ENCODE data around the gene TBC1D22A.
"Not testable (repeated sequence)": the region's sequence is repeated elsewhere in the genome, so short reads cannot be mapped to it uniquely, and the experiment has no call there.

Gene TBC1D22A

DNA sequence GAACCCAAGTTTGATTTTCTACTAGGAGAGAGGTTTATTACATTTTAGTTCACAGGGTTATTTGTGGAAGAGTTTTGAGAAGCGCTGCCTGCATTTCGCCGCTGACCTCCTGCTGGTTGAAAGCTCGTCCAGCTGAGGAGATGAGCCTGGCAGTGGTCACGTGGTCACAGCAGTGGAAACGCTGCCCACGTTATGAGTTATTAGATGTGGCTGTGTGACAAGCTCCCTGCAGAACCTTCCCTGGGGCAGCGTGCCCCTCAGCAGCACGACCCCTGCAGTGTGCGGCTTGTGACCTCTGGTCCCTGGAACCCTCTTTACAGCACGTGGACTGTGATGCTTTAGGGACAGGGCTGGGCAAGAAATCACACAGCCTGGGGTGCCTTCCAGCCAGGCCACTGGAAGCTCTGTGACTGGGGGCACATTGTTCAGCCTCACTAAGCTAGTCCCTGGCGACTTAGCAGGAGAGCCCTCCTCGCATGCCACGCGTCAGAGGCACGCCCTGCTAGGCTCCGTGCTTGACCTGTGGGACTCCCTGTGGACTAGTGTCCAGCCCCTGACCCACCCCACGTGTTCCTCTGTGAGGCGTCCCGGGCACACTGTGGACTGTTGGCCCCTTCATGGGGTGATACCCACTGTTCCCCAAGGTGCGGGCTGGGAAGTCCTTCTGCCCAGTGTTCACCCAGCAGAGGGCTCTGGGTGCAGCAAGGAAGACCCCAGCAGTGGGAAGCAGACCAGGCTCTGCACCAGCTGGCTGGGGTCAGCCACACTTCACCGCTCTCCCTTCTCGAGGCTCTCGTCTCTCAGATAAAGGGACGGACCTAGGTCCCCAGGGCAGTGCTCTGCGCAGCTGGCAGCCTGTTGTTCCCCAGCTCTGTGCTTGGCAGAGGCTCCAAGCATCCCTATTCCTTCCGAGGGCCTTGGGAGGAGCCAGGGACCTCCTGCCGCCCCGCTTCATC, 349.5 kb downstream of the TBC1D22A start:
- Mint-ChIP-seq H3K36me3 (ENCODE audit: low read depth) (peaks cover 86% of the 10 kb centered on the region), H3K27ac (no peak overlapping the region), H3K4me3 (no peak overlapping the region), H3K9me3 (no peaks in the 10 kb centered on the region), H3K4me1 (ENCODE audit: low read depth) (peaks cover 7% of the 10 kb centered on the region), H3K27me3 (no peaks in the 10 kb centered on the region)
- intact Hi-C loops (cut with micrococcal nuclease), result no loop called here

DNA sequence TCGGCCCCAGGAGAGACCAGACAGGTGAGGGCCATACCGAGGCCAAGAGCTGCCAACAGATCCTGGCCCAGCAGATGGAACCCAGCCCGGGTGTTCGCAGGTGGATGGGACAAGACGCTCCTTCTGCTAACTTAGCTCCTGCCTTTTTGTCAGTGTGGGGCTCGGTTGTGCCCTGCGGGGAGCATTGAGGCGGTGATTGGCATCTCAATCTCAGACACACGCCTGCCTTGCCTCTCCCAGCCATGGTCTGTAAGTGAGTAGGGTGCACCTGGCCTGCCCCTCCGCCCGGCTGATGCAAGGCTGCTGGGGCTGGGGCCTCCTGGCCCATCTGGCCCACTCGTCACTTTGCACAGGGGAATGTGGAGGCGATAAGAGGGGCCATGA, 350.1 kb downstream of the TBC1D22A start:
- Mint-ChIP-seq H3K27me3 (no peaks in the 10 kb centered on the region), H3K9me3 (no peaks in the 10 kb centered on the region), H3K36me3 (ENCODE audit: low read depth) (peaks cover 90% of the 10 kb centered on the region), H3K4me3 (no peak overlapping the region), H3K4me1 (ENCODE audit: low read depth) (peaks cover 7% of the 10 kb centered on the region), H3K27ac (no peak overlapping the region)
- intact Hi-C loops (cut with micrococcal nuclease), result no loop called here

DNA sequence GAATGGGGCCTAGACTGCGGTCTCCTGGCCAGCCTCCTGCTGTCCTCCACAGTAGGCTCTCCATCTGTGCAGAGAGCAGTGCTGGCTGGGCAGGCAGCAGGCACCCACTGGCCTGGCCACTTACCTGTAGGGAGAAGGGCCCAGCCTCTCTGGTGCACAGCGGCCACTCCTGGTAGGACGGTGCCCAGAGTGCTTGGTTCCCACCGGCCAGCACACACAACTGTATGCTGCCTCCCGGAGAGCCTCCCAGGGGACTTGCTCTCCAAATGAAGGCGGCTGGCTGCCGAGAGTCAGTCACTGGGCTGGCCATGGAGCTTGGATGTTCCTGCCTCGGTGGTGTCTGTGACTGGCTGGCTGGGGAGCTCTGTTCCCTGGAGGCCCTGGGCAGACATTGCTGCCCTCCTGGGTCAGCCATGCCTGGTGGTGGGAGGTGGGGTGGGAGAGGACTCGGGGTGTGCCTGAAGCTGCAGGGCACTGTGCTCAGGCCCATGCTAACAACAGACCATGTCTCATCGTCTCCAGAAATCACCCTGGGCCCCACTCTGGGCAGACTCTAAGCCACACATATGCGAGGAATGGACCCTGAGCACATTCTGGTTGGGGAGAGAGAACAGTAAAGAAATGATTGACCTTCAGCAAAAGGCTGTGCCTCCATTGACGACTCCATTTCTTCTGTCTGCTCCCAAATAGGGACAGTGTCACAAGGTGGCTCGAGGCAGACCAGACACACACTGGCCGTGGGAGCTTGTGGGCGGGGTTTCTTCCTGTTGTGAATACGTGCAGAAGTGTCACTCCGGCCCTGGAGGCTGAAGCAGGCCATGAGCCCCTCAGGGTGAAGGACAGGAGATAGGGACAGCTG, 350.8 kb downstream of the TBC1D22A start:
- intact Hi-C loops (cut with micrococcal nuclease), result no loop called here
- Mint-ChIP-seq H3K27me3 (no peaks in the 10 kb centered on the region), H3K36me3 (ENCODE audit: low read depth) (peaks cover 96% of the 10 kb centered on the region), H3K27ac (no peak overlapping the region), H3K4me1 (ENCODE audit: low read depth) (peaks cover 7% of the 10 kb centered on the region), H3K9me3 (no peaks in the 10 kb centered on the region), H3K4me3 (no peak overlapping the region)

DNA sequence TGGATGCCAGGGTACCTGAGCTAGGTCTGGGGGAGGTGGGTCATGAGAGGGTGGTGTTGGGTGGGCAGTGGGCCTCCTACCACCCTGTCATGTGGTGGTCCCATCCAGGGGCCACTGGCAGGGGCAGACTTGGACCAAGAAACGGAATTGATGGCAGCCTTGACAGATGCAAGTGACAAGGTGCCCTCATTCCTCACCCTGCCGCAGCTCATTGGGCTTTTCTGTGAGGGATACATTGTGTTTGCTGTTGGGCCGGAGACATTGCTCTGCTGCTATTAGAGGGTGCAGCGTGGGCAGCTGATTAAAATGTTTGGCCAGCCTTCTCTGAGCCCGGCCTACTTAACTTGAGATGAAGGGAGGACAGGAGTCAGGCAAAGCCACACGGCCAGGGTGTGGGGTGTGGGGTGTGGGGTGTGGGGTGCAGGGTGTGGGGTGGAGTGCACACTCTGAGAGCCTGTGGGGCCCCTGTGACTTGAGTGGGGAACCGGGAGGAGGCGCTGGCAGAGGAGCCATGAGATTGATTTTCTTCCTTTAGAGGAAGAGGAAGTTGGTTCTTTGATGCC, 351.5 kb downstream of the TBC1D22A start:
- peaks cover 90% of the 10 kb centered on the region for H3K36me3 Mint-ChIP-seq (ENCODE audit: low read depth)
- no peak overlapping the region for H3K27ac Mint-ChIP-seq
- H3K9me3 Mint-ChIP-seq, result no peaks in the 10 kb centered on the region
- intact Hi-C loops (cut with micrococcal nuclease), result no loop called here
- H3K4me3 Mint-ChIP-seq, result no peak overlapping the region
- H3K27me3 Mint-ChIP-seq, result no peaks in the 10 kb centered on the region
- peaks cover 7% of the 10 kb centered on the region for H3K4me1 Mint-ChIP-seq (ENCODE audit: low read depth)

DNA sequence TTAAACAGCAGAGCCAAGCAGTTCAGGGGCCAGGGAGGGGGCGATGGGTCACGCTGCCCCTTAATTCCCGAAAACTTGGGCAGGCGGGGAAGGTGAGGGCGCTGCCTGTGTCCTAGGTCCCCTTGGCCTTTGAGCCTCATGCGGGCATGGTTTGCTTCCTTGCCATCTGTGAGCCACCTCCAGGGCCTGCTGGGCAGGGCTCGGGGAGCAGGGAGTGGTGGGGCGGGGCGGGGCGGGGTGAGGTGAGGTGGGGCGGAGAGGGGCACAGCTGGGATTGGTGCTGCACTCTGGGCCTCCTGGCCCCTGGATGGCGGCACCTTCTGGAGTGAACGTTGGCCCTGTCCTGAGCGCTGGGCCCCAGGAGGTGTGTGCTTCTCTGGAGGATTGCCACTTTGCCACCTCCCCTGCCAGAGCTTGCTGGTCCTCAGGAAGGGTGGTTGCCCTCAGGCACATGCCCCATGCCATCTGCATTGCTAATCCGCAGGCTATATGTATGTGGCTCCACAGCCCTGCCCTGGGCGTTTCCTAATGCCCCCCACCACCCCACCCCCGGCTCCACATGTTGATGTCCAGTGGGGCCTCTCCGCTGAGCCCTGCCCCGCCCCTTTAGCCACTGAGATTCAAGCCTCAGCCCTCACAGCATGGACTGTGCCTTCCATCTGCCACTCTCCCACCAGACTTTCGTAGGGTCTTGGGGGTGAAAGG, 352.5 kb downstream of the TBC1D22A start:
- H3K36me3 Mint-ChIP-seq (ENCODE audit: low read depth), result peaks cover 90% of the 10 kb centered on the region
- no peaks in the 10 kb centered on the region for H3K27me3 Mint-ChIP-seq

DNA sequence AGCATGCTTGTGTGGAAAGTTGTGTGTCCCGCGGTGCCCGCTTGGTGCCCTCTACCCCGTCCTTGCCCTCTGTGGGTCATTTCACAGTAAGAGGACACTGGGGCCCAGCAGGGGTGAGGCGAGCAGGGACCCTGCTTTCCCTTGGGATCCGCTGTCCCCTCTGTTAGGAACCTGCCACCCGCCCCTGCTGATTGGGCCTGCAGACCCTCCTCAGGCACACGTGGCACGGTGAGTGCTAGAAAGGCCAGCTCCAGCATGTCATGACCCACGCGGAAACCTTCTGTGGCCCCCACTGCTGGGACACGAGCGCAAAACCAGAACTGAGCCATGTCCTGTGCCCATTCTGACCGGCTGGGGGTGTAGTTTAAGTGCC, 353.1 kb downstream of the TBC1D22A start:
- Mint-ChIP-seq H3K27ac (no peak overlapping the region), H3K27me3 (no peaks in the 10 kb centered on the region), H3K9me3 (no peaks in the 10 kb centered on the region), H3K4me1 (ENCODE audit: low read depth) (peaks cover 7% of the 10 kb centered on the region), H3K36me3 (ENCODE audit: low read depth) (peaks cover 86% of the 10 kb centered on the region), H3K4me3 (no peak overlapping the region)
- intact Hi-C loops (cut with micrococcal nuclease), result no loop called here

More for the DNA sequence above, 352.5 kb downstream of the TBC1D22A start:
- Mint-ChIP-seq H3K4me1 (ENCODE audit: low read depth) (peaks cover 7% of the 10 kb centered on the region), H3K9me3 (no peaks in the 10 kb centered on the region), H3K27ac (no peak overlapping the region), H3K4me3 (no peak overlapping the region)
- intact Hi-C loops (cut with micrococcal nuclease), result no loop called here

DNA sequence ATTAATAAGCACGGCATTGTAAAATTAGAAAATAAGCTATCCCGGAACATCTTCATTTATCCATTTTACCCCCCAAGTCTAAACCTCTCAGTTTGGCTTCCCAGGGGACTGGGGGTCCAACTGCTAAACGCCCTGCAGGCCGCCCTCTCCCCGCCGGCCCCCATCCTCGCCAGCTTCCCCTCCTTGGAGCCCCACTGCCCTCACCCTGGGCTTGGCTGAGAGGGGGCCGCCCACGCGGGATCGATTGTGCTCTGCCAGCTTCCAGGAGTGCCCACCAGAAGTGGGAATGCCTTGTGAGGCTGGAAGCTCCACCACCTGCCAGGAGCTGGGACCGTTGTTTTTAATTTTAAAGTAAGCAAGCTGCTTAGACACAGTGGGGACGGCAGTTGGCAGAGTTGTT, 353.5 kb downstream of the TBC1D22A start:
- peaks cover 7% of the 10 kb centered on the region for H3K4me1 Mint-ChIP-seq (ENCODE audit: low read depth)
- H3K27ac Mint-ChIP-seq, result no peak overlapping the region
- H3K9me3 Mint-ChIP-seq, result no peaks in the 10 kb centered on the region
- intact Hi-C loops (cut with micrococcal nuclease), result no loop called here
- no peaks in the 10 kb centered on the region for H3K27me3 Mint-ChIP-seq
- H3K4me3 Mint-ChIP-seq, result no peak overlapping the region
- H3K36me3 Mint-ChIP-seq (ENCODE audit: low read depth), result peaks cover 86% of the 10 kb centered on the region

DNA sequence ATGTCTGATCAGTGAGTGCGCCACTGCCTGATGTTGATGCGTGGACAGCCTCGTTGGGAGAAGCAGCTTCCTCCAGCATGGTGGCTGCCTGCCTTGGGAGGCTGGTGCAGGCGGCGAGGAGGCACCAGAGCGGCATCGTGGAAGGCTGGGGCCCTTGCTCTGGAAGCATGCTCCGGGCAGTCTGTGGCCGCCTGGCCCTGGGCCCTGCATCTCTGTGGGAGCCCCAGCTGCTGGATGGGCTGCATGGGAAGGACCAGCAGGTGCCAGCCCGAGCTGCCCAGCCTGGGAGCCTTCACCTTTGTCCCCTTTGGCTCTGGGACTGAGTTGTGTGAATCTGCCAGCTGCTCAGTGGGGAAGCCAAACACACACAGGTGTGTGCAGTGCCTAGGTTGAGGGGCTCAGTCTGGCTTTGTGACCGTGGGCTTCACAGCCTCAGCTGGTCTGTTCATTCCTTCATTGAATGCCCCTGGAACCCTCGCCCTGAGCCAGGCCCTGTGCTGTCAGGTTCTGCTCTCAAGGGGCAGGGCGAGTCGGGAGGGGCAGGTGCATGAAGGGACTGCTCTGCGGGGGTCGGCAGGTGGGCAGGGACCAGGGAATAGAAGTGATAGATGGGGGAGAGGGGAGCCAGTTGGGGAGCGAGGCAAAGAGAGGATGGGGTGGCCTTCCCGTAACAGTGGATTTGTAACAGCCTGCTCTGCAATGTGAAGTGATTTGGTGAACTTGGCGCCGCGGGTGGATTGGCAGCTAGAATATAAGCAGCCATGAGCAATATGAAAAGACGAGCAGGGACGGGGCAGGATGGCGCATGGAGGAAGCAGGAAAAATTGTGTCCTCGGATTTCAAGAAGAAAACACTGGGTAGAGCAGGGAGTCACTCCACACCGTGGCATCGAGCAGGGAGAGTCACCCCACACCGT, 354.2 kb downstream of the TBC1D22A start:
- no peak overlapping the region for H3K4me3 Mint-ChIP-seq
- intact Hi-C loops (cut with micrococcal nuclease), result no loop called here
- no peaks in the 10 kb centered on the region for H3K27me3 Mint-ChIP-seq
- no peak overlapping the region for H3K27ac Mint-ChIP-seq
- H3K36me3 Mint-ChIP-seq (ENCODE audit: low read depth), result peaks cover 80% of the 10 kb centered on the region
- H3K9me3 Mint-ChIP-seq, result no peaks in the 10 kb centered on the region
- peaks cover 7% of the 10 kb centered on the region for H3K4me1 Mint-ChIP-seq (ENCODE audit: low read depth)

DNA sequence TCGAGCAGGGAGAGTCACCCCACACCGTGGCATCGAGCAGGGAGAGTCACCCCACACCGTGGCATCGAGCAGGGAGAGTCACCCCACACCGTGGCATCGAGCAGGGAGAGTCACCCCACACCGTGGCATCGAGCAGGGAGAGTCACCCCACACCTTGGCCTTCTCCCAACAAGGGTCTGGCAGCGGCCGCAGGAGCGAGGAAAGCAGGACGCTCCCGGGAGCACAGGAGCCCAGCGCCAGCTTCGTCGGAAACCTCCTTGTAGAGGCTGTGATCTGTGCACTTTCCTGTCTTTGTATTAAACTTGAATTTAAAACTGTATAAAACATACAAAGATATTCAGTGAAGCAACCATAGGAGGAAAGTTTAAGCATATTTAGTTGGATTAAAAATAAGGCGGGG, 355.0 kb downstream of the TBC1D22A start:
- intact Hi-C loops (cut with micrococcal nuclease); H3K4me1 Mint-ChIP-seq (ENCODE audit: low read depth); H3K9me3 Mint-ChIP-seq; H3K27ac Mint-ChIP-seq; H3K4me3 Mint-ChIP-seq; H3K27me3 Mint-ChIP-seq: not testable (repeated sequence)
- H3K36me3 Mint-ChIP-seq (ENCODE audit: low read depth), result peaks cover 80% of the 10 kb centered on the region

DNA sequence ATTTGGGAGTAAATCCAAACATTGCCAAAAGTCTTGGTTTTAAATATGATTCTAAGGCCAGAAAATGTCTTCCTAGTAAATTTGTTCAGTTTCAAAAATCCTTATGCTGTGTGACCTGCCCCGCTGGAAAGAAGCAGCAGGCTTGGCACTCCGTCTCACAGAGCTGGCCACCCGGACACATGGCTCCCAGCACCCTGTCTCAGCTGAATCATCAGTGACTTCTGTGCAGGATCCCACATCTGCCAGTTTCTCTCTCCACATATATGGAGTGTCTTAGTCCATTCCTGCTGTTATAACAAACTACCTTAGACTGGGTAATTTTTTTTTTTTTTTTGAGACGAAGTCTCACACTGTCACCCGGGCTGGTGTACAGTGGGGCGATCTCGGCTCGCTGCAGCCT, 356.7 kb downstream of the TBC1D22A start:
- H3K36me3 Mint-ChIP-seq (ENCODE audit: low read depth), result peaks cover 72% of the 10 kb centered on the region
- H3K27ac Mint-ChIP-seq, result no peak overlapping the region
- no peaks in the 10 kb centered on the region for H3K27me3 Mint-ChIP-seq
- H3K9me3 Mint-ChIP-seq, result no peaks in the 10 kb centered on the region
- H3K4me1 Mint-ChIP-seq (ENCODE audit: low read depth), result no peaks in the 10 kb centered on the region
- intact Hi-C loops (cut with micrococcal nuclease), result no loop called here
- H3K4me3 Mint-ChIP-seq, result no peak overlapping the region

DNA sequence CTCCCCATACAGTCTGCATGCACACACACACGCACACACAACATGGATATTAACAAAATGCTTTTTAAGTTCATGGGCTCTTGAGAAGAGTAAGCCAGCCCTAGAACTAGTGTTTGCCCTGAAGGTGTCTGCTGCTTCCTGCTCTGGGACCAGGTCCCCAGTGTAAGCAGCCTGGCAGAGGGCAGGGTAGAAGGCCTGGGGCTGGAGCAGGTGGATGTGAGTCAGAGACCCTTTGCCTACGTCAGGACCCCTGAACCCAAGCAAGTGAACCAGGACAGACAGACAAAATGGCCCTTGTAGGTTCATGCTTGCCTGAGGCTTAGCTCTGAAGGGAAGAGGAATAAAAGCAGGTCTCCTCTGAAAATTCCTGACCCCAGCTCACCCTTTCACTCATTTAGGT, 357.9 kb downstream of the TBC1D22A start:
- intact Hi-C loops (cut with micrococcal nuclease), result no loop called here
- Mint-ChIP-seq H3K9me3 (no peaks in the 10 kb centered on the region), H3K36me3 (ENCODE audit: low read depth) (peaks cover 72% of the 10 kb centered on the region), H3K27me3 (no peaks in the 10 kb centered on the region), H3K27ac (no peak overlapping the region), H3K4me3 (no peak overlapping the region), H3K4me1 (ENCODE audit: low read depth) (peaks cover 10% of the 10 kb centered on the region)

DNA sequence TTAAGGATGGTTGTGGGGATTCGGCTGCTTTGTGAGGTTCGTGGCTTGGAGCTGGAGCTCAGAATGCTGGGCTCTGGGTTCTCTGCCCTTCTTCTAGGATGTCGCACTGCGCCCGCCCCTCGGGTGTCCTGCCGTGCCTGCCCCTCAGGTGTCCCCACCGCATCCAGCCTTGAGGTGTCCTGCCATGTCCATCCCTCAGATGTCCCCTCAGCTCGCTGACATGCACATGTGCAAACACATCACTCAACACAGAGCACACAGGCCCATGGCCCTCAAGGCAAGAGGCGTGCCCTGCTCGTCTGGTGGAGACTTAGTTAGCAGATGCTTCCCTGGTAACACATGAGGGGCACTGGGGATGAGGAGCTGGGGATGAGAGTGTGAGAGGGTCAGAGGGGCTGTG, 359.3 kb downstream of the TBC1D22A start:
- H3K4me3 Mint-ChIP-seq, result no peak overlapping the region
- no peaks in the 10 kb centered on the region for H3K27me3 Mint-ChIP-seq
- H3K9me3 Mint-ChIP-seq, result no peaks in the 10 kb centered on the region
- peaks cover 24% of the 10 kb centered on the region for H3K4me1 Mint-ChIP-seq (ENCODE audit: low read depth)
- intact Hi-C loops (cut with micrococcal nuclease), result no loop called here
- H3K36me3 Mint-ChIP-seq (ENCODE audit: low read depth), result peaks cover 70% of the 10 kb centered on the region
- H3K27ac Mint-ChIP-seq, result no peak overlapping the region

DNA sequence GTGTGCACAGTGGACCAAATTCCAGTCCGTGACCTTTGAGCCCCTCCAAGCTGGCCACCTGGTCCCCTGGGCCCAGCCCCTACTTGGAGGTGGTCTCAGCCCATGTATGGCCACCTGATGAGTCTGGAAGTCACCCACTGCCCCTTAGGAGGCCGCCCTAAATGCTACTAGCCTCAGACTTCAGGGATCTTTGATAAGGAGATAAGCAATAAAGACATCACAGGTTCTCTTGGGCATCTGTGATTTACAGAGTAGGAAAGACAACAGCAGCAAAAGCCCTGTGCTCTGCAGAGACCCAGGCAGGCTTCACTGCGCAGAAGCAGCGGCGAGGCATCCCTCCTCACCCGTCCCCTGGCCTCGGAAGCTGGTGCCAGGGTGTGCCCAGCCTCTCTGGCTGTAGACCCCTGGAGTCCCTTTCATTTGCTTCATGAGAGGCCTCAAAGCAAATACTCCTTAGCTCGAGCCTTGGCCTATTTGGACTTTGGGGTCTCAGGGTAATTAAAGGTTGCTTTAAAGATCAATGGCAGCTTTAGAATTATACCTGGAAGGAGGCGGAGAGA, 360.1 kb downstream of the TBC1D22A start:
- Mint-ChIP-seq H3K27ac (no peak overlapping the region), H3K4me3 (no peak overlapping the region)

More for the DNA sequence above, 360.1 kb downstream of the TBC1D22A start:
- intact Hi-C loops (cut with micrococcal nuclease), result no loop called here
- Mint-ChIP-seq H3K36me3 (ENCODE audit: low read depth) (peaks cover 67% of the 10 kb centered on the region), H3K9me3 (no peaks in the 10 kb centered on the region), H3K4me1 (ENCODE audit: low read depth) (peaks cover 24% of the 10 kb centered on the region), H3K27me3 (no peaks in the 10 kb centered on the region)
